HepG2 (cell line): ENCODE data around the gene CHRNB1.

Experiments
- FOXM1 ChIP-seq: sonication (generic); formaldehyde crosslinking; IDR thresholded peaks from 2 replicates; pipeline ENCODE4 v1.5.0; 2020; ENCODE audit warnings: missing genetic modification reagents
- HNRNPLL ChIP-seq: fragments of 200-400 bp; formaldehyde crosslinking; IDR thresholded peaks from 2 replicates; pipeline ENCODE4 v1.6.1; 2017; ENCODE audit warnings: mild to moderate bottlenecking, low read depth, low read length; ENCODE audit not compliant: poor library complexity, severe bottlenecking
- SP1 ChIP-seq, 2 experiments: fragments of 450-650 bp in 1 of 2; sonication (generic) in 1 of 2; formaldehyde crosslinking in 1 of 2; IDR thresholded peaks; 2 replicates each; pipeline versions ENCODE4 v1.4.0 to v1.6.1; 2016 to 2020; ENCODE audit warnings: missing genetic modification reagents in 1 of 2
- ZNF782 ChIP-seq: sonication (generic); formaldehyde crosslinking; IDR thresholded peaks from 2 replicates; pipeline ENCODE4 v1.4.0; 2020; ENCODE audit warnings: missing genetic modification reagents, mild to moderate bottlenecking, borderline replicate concordance
- ZSCAN22 ChIP-seq: sonication (generic); formaldehyde crosslinking; IDR thresholded peaks from 2 replicates; pipeline ENCODE4 v1.4.0; 2020; ENCODE audit warnings: mild to moderate bottlenecking, missing genetic modification reagents

- TF ChIP-seq HNRNPLL (no peak), FOXM1 (CRISPR knock-in tag) (no peak), ZNF782 (CRISPR knock-in tag) (no peak), SP1 (IDR thresholded peaks at IDR 0.05) (no peak), SP1 (CRISPR knock-in tag; IDR thresholded peaks at IDR 0.05) (no peak), ZSCAN22 (no peak)
These were observed 34.6 kb downstream of the CHRNB1 start, which contains the start of gene ZBTB4 for GRCh38 chr17:7479213-7480088.
